Activated CD8-positive, alpha-beta T cell treated with anti-CD3 and anti-CD28 coated beads for 36 hours (primary cell): ENCODE results near the gene MRTO4. TPM values are rescaled to one million over a fixed set of nuclear protein-coding genes. Genes with fewer than 3 reads are reported as not detected.
"Not testable (repeated sequence)": the region's sequence is repeated elsewhere in the genome, so short reads cannot be mapped to it uniquely, and the experiment has no call there.

Experiments used
- ATAC-seq: fragments of 200-7000 bp; cut with Tn5 transposase; one replicate; pipeline ENCODE4 v1.10.0; 2021; ENCODE audit warnings: mild to moderate bottlenecking, moderate library complexity
- CTCF ChIA-PET: fragments of 350-600 bp; sonication (Branson Sonifier 250); formaldehyde crosslinking; loops from one replicate; lab custom pipeline; 2021; ENCODE audit warnings: antibody characterized with exemption; lab: Charles Lee
- POLR2A ChIA-PET: fragments of 350-600 bp; sonication (Branson Sonifier 250); formaldehyde crosslinking; loops from one replicate; lab custom pipeline; 2021; ENCODE audit warnings: antibody characterized with exemption; lab: Charles Lee
- DNase-seq: peaks from one replicate; pipeline ENCODE4 v3.0.0-alpha.2; 2020
- H3K27ac Mint-ChIP-seq: one replicate; pipeline ENCODE4 v1.8.0; 2021; ENCODE audit warnings: mild to moderate bottlenecking, mixed read lengths
- H3K27me3 Mint-ChIP-seq: one replicate; pipeline ENCODE4 v1.8.0; 2021; ENCODE audit warnings: mixed read lengths
- H3K36me3 Mint-ChIP-seq: one replicate; pipeline ENCODE4 v1.8.0; 2021; ENCODE audit warnings: low read depth, mixed read lengths
- H3K4me1 Mint-ChIP-seq: one replicate; pipeline ENCODE4 v1.8.0; 2021; ENCODE audit warnings: low read depth, mixed read lengths
- H3K4me3 Mint-ChIP-seq: one replicate; pipeline ENCODE4 v1.8.0; 2021; ENCODE audit warnings: mild to moderate bottlenecking, moderate library complexity, mixed read lengths
- H3K9me3 Mint-ChIP-seq: one replicate; pipeline ENCODE4 v1.8.0; 2021; ENCODE audit warnings: mixed read lengths
- intact Hi-C: fragments of 100-400 bp; cut with micrococcal nuclease; formaldehyde crosslinking; loops from one replicate; pipeline ENCODE4 v1.10.0; 2022
- total RNA-seq, 2 experiments: library from RNA; stranded (reverse); gene quantifications; one replicate each; pipeline ENCODE4 v1.2.3, GENCODE V29; 2021
- TF ChIP-seq, protein P1 (sequence below): fragments of 200-600 bp; IDR thresholded peaks from one replicate; pipeline ENCODE4 v1.8.0; 2022; ENCODE audit warnings: antibody characterized with exemption, mild to moderate bottlenecking

Gene MRTO4
- total RNA-seq, 2 experiments from 2014 or later = 90.9 to 93.4 TPM

DNA sequence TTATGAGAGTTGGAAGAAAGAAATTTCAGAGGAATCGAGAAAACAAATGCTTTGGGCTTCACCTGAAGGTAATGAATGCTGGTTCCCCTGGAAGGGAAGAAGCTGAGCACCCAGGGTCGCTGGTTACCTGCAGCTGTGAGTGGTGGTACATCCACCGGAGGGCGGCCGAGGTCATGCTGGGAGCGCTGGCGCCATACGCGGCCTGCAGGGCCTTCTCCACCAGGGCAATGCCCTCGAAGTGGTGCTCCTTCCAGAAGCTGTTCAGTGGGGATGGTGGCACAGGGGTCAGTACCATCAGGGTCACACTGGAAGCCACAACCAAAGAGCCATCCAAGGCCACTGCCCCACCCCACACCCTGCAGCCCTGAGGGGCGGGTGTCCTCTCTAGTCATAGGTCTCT, 16.8 kb downstream of the MRTO4 start:
- no peak for ATAC-seq
- Mint-ChIP-seq H3K36me3 (no peaks in the 10 kb centered on the region), H3K9me3 (no peaks in the 10 kb centered on the region), H3K4me3 (no peak overlapping the region), H3K27ac (no peak overlapping the region), H3K4me1 (peaks cover 2% of the 10 kb centered on the region), H3K27me3 (peaks cover 9% of the 10 kb centered on the region)
- POLR2A ChIA-PET = no interaction called here
- CTCF ChIA-PET = no interaction called here
- TF ChIP-seq, protein P1, sequence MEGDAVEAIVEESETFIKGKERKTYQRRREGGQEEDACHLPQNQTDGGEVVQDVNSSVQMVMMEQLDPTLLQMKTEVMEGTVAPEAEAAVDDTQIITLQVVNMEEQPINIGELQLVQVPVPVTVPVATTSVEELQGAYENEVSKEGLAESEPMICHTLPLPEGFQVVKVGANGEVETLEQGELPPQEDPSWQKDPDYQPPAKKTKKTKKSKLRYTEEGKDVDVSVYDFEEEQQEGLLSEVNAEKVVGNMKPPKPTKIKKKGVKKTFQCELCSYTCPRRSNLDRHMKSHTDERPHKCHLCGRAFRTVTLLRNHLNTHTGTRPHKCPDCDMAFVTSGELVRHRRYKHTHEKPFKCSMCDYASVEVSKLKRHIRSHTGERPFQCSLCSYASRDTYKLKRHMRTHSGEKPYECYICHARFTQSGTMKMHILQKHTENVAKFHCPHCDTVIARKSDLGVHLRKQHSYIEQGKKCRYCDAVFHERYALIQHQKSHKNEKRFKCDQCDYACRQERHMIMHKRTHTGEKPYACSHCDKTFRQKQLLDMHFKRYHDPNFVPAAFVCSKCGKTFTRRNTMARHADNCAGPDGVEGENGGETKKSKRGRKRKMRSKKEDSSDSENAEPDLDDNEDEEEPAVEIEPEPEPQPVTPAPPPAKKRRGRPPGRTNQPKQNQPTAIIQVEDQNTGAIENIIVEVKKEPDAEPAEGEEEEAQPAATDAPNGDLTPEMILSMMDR = no peak
- no peak for DNase-seq
- intact Hi-C loops = loop anchor here (10.0 kb wide), 1 partner anchor 386 kb away; no protein-coding TSS in a partner anchor

DNA sequence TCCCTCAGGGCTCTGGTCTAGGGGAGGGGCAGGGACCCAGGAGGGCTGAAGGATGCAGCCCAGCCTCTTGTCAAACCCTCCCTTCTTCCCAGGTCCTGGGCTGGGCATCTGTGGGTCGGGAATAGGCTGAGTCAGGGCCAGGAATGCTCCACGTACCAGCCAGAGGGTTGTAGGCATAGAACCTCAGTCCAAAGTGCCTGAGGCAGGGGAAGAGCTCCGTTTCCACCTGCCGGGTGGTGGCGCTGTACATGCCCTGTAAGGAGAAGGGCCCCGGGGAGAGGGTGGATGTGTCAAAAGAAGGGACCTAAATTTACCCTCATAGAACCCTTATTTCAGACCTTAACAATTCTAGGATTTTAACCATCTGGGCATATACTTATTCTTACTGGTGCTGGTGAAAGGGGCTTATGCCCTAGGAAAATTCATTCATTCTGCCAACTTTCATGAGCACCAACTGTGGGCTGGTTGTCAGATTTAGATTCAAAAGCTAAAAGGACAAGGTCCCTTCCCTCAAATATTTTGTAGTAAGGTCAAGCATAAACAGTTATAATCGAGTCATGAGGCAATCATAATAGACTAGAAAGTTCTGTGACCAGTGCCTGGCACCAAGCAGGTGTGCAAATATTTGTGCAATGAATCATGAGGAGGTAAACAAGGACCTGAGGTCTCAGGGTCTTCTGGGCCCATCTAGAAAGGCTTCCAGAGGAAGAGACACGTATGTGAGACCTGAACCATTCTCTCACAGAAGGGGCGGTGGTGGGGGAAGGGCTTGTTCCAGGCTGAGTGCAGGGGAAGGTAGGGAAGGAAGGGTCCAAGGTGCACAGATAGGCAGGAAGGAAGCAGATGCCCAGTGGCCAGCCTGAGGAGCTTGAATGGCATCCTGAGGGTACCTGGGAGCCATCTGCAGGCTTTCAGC, 18.1 kb downstream of the MRTO4 start:
- H3K4me3 Mint-ChIP-seq, H3K36me3 Mint-ChIP-seq, CTCF ChIA-PET, H3K27ac Mint-ChIP-seq, ATAC-seq, POLR2A ChIA-PET, H3K4me1 Mint-ChIP-seq, H3K9me3 Mint-ChIP-seq, DNase-seq: not testable (repeated sequence)
- H3K27me3 Mint-ChIP-seq = peaks cover 13% of the 10 kb centered on the region
- intact Hi-C loops = loop anchor here (10.0 kb wide), 1 partner anchor 385 kb away; no protein-coding TSS in a partner anchor

DNA sequence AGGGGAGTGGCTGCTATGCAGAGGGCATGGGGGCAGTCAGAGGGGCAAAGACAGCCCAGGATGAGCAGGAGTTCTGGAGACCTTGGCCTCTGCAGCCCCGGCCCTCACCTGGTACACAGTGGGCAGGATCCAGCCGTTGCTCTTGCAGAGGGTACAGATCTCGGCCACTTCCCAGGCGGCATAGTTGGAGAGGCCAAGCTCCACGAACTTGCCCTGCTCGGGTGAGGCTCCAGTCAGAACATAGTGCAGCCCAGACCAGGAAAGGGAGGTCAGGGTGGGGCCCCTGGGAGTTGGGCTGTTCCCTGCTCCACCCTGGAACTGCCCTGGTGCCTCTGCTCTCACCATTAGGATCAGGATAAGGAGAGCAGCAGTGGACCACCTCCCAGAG, 18.7 kb downstream of the MRTO4 start:
- H3K4me3 Mint-ChIP-seq, H3K9me3 Mint-ChIP-seq, H3K27ac Mint-ChIP-seq, CTCF ChIA-PET, ATAC-seq, POLR2A ChIA-PET, H3K36me3 Mint-ChIP-seq, intact Hi-C loops, DNase-seq, H3K4me1 Mint-ChIP-seq: not testable (repeated sequence)
- peaks cover 13% of the 10 kb centered on the region for H3K27me3 Mint-ChIP-seq

DNA sequence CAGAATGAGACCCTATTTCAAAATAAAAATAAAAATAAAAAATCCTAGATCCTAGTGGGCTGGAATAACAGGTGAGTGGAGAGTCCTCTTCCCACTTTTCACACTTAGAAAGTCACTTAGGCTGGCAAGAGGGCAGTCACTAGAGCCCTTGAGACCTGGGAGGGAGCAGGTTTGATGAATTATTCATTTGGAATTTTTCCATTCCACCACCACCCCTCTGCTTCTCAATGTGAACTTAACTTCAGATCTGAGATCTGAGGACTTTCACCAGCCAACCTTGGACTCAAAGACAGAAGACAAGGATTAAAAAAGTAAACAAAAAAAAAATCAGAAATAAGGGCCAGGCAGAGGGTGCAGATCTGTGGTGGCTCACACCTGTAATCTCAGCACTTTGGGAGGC, 20.5 kb downstream of the MRTO4 start:
- CTCF ChIA-PET = no interaction called here
- peaks cover 2% of the 10 kb centered on the region for H3K4me1 Mint-ChIP-seq
- TF ChIP-seq, protein P1 = no peak
- intact Hi-C loops = no loop called here
- H3K9me3 Mint-ChIP-seq = peaks cover 6% of the 10 kb centered on the region
- ATAC-seq = no peak
- peaks cover 2% of the 10 kb centered on the region for H3K36me3 Mint-ChIP-seq
- H3K27me3 Mint-ChIP-seq = peaks cover 13% of the 10 kb centered on the region
- POLR2A ChIA-PET = no interaction called here
- H3K27ac Mint-ChIP-seq = no peak overlapping the region
- H3K4me3 Mint-ChIP-seq = no peak overlapping the region
- DNase-seq = no peak

DNA sequence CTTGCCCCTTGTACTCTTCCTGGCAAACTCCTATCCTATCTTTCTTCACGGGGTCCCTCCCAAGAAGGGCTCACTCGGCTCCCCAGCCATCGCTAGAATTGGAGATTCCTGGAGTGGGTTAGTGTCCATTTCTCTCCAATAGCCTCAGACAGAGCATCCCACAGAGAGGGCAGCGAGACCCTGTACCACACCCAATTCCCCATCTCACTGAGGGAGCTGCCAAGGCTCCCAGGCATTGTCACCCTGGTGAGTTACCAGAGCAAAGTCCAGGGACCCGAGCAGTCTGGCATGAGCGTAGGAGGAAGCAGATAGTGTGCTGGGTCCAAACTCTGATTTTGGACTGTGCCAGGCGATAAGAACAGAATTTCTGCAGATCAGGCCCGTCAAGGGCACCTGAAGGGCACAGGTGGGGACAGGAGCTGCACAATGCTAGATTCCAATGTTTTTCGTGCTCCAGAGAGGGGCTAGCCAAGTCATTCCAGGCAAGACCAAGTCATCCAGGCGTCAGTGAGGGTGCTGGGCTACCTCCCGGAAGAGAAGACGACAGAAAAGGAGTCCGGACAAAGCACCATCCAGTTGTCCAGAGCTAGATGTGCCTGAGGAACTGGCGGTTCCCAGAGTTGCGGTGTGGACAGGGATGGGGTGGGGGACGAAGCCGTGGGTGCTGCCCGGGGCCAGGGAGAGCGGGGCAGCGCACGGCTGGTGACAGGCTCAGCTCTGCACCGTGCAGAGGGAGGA, 21.7 kb downstream of the MRTO4 start:
- peaks cover 2% of the 10 kb centered on the region for H3K4me1 Mint-ChIP-seq
- H3K36me3 Mint-ChIP-seq = peaks cover 2% of the 10 kb centered on the region
- DNase-seq (no peak), ATAC-seq (no peak)
- ChIA-PET POLR2A (interaction anchor here (2.0 kb wide), 1 partner anchor 13 kb away, joined by 10 read pairs; no protein-coding TSS in a partner anchor), CTCF (no interaction called here)
- no peak overlapping the region for H3K4me3 Mint-ChIP-seq
- TF ChIP-seq, protein P1 = no peak
- peaks cover 13% of the 10 kb centered on the region for H3K27me3 Mint-ChIP-seq
- no peak overlapping the region for H3K27ac Mint-ChIP-seq
- intact Hi-C loops = no loop called here
- peaks cover 6% of the 10 kb centered on the region for H3K9me3 Mint-ChIP-seq

DNA sequence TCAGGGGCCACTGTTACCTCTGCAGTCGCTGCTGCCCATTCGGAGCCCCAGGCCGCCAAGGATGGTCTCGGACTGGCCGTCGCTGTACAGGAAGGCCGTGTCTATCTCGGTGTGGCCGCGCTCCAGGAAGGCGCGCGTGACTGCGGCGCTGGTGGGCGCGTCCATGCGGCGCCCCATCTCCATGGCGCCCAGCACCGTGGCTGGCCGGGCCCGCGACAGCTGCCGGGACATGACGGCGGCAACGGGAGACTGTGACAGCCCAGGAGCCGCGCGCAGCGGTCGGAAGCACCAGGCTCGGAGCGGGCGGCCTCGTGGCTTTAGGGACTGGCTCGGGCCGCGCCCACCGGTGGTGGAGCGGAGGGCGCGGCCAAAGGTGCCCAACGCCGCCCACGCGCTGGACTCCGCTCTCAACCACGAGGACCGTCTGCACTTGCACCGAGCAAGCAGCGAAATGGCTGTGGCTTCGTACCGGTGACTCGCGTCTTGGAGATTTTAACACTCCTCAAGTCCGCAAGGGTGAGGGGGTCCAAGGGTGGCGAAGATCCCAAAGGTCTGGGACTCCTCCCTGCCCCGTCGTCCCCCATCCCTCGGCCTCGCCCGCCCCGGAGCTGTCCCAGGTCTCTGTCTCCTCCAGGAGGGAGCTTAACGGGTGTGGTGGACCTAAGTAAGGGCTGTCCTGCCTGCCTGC, 22.4 kb downstream of the MRTO4 start:
- POLR2A ChIA-PET = interaction anchor here (2.0 kb wide), 1 partner anchor 14 kb away, joined by 10 read pairs; no protein-coding TSS in a partner anchor
- peak; percentile 30 for ATAC-seq
- DNase-seq, H3K27ac Mint-ChIP-seq, H3K9me3 Mint-ChIP-seq, H3K4me3 Mint-ChIP-seq, CTCF ChIA-PET, H3K4me1 Mint-ChIP-seq, intact Hi-C loops, H3K36me3 Mint-ChIP-seq: not testable (repeated sequence)
- peaks cover 13% of the 10 kb centered on the region for H3K27me3 Mint-ChIP-seq
